CD4-positive, alpha-beta T cell treated with Interleukin-21 for 1 hour (primary cell): ENCODE measurements around the gene MKI67.
"Not testable (repeated sequence)": the region's sequence is repeated elsewhere in the genome, so short reads cannot be mapped to it uniquely, and the experiment has no call there.

Source experiments
- DNase-seq: peaks from one replicate; pipeline ENCODE4 v3.0.0-alpha.2; 2020

The MKI67 gene

GRCh38 chr10:128147064-128147463, 20.8 kb upstream of the MKI67 start:
- no peak for DNase-seq

DNA sequence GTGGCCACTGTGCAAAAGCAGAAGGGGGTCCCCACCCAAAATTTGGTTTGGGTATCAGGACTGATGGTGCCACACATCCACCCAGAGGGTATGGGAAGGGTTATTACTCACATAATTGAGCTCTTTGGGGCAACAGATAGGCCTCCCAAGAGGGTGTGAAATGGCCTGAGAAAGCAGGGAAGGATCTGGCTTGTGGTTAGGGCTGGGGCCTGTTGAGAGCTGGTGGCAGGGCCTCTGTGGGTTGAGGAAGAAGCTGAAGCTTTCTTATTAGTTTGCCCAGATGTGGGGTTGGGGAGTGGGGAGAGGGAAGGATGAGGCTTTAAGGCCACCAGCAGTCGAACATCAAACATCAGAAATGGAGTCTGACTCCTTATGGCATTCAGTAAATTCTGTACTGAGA, 18.3 kb upstream of the MKI67 start:
- DNase-seq = no peak

GRCh38 chr10:128143531-128143930, 17.3 kb upstream of the MKI67 start:
- no peak for DNase-seq

GRCh38 chr10:128140425-128140824, 14.2 kb upstream of the MKI67 start:
- no peak for DNase-seq

GRCh38 chr10:128138429-128138828, 12.2 kb upstream of the MKI67 start:
- DNase-seq = not testable (repeated sequence)

GRCh38 chr10:128137877-128138276, 11.7 kb upstream of the MKI67 start:
- DNase-seq = no peak

- no peak for DNase-seq
These were observed 3.8 kb upstream of the MKI67 start for GRCh38 chr10:128130051-128130450.

GRCh38 chr10:128128582-128128981, 2.4 kb upstream of the MKI67 start:
- DNase-seq = no peak

GRCh38 chr10:128125416-128125943, 743 bp downstream of the MKI67 start:
- DNase-seq = no peak

- no peak for DNase-seq
These were observed 1.3 kb downstream of the MKI67 start for GRCh38 chr10:128124813-128125403.

- DNase-seq = no peak
These were observed 2.4 kb downstream of the MKI67 start for GRCh38 chr10:128123846-128124245.

- DNase-seq = no peak
These were observed 3.3 kb downstream of the MKI67 start for GRCh38 chr10:128122931-128123330.

GRCh38 chr10:128121750-128122412, 4.3 kb downstream of the MKI67 start:
- no peak for DNase-seq

DNA sequence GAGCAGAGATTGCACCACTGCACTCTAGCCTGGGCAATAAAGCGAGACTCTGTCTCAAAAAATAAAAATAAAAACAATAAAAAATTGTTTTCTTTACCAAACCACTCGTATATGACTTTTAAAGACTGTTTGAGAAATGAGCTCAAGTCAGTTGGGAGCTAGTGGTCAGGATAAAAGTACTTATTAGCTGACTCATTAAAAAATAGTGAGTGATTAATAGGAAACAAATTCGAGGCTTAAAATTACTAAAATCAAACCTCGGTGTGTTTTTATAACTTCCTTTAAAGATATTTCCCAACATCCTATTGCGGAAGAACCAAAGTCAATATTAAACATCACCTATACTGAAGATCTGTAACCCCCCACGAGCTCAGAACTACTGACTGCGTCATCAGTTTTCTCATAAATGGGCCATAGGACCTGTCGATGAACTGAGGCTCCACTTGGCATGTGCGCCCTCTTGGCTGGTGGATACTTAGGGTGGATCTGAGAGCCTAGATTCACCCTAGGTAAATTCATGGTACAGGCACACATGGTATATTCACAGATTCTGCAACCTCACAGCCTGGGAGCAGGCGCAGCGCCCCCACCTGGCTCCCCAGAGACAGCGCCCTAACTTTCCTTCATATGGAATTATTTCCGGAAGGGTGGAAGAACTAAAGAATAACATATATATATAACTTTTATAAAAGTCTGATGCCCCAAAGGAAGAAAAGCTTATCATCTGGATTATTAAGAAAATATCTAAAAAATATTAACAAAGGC, 9.2 kb downstream of the MKI67 start:
- DNase-seq = no peak

DNA sequence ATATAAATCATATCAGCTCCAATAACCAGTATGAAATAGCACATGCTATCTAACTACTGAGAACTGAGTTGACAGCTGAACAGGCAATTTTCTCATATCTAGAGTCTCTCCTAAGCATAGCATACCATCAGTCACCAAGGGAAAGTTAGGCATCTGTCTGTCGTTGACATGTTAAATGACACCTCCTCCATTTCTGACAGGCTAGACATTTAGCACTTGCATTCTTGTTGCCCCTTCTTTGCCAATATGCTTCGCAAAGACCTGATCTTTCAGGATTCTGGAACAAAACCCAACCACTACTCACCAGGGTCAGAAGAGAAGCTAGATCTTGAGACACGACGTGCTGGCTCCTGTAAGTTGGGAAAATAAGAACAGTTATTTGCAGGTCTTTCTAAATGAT, 10.0 kb downstream of the MKI67 start:
- DNase-seq = no peak

DNA sequence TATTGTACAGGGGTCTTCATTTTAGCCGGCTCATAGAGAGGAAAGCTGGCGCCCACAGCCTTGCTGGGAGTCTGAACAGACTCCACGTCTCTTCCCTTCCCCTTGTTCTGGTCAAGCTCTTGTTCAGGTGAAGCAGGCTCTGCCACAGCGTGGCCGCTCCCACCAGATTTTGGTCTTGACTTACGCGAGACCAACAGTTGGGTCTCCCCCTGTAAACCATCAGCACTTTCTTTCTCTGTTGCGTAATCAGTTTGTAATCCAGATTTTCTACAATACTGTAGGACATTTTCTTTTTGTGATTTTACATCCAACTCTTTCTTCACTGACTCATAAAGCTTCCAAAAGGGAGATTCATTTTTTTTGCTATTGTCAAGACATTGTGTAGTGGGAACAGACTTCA, 10.9 kb downstream of the MKI67 start:
- no peak for DNase-seq

DNA sequence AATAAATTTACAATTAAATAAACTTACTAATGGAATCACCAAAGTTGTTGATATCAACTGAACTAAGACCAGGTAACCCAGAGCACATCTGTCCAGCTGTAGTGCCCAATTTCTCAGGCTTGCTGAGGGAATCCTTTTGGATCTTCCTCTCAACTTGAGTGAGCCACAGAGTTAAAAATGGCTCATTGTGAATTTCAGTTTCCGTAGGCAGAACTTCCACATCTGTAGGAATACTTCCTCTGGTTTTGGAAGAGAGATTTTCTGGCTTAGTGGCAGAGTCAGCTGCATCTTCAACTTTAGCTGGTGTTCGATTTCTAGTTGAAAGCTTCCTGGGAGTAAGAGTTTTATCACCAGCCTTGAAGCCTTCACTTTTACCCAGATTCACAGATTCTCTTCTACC, 11.3 kb downstream of the MKI67 start:
- DNase-seq = no peak

DNA sequence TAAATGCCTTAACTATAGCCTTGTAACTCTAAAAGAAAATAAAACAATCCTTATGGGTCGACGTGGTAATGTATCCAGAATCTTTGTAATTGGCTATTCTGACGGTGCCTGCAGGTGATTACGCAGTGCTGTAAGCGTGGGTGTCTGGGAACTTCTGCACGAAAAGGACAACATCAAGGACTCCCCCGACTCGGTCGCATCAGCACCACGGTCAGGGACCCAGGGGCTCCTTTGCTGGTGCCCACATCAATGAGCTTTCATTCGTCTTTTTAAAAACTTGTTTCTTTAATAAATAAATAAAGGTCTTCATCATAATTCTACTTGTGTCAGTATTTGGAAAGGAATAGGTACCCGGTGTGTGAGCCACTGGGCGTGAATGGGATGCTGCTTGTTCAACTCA, 13.2 kb downstream of the MKI67 start:
- DNase-seq = no peak

DNA sequence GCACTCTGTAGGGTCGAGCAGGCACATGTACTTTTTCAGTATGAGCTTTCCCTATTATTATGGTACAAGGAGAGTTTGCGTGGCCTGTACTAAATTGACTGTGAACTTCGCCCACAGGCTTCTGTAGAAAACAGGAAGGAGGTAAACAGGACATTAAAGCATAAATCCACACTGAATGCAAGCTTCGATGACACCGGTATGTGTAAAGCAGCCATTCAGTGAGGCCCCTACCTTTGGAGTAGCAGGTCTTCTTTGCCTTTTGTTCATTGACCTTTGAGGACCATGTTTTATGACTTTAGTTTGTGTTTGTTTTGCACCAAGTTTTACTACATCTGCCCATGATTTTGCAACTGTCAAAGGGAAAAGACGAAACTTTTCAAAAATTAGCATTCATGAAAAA, 14.5 kb downstream of the MKI67 start:
- DNase-seq = no peak

GRCh38 chr10:128110339-128110738, 15.9 kb downstream of the MKI67 start:
- DNase-seq = no peak

DNA sequence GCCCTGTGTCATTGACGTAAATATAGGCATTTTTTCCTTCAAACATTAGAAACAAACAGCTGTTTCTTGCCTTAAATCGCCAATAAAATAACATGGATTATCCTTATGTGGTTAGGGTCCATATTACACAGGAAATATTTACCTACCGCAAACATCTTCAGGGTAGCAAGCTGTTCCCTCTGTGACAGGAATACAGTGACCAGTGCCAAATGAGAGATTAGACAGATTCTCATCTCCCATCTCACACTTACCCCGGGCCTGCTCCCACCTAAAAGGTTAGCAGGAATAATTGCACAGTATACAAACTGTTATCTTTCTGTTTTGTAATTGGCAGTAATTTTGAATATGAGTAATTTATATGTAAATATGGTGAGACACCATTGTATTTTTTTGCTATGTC, 16.5 kb downstream of the MKI67 start:
- DNase-seq = no peak

DNA sequence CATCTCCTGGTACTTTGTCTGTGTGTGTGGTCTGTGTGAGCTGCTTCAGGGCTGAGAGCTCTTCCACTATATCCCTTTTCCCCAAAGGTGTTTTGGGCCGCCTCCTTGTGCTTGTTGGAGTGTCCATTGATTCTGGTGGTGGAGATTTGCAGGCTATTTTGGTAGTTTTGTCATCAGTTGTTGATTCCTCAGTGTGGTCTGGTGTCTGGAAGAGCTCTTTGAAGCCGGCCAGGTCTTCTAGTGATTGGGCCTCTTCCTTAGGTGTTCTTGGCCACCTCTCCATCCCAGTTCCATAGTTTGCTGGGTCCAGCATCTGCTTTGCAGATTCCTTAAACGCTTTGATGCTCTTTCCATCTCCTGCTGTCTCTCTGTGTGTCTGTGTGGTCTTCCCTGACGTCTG, 20.8 kb downstream of the MKI67 start:
- no peak for DNase-seq

GRCh38 chr10:128103229-128103714, 23.0 kb downstream of the MKI67 start:
- DNase-seq = peak; percentile 50
